Fibroblast of lung (primary cell): ENCODE measurements around the gene ODAM.

ENCODE experiments used
- CTCF ChIP-seq, 2 donors: IDR thresholded peaks in 1 of 2; conservative IDR thresholded peaks in 1 of 2; 1 replicate in 1 of 2; 2 replicates in 1 of 2; pipeline ENCODE4 v1.5.1; 2011 to 2012; ENCODE audit warnings: low read length in 2 of 2, control low read depth in 1 of 2, inconsistent platforms in 1 of 2, low read depth in 1 of 2, mild to moderate bottlenecking in 1 of 2
- EZH2 ChIP-seq: IDR thresholded peaks from 2 replicates; pipeline ENCODE4 v1.5.1; 2012; ENCODE audit warnings: low read length, control low read depth, mild to moderate bottlenecking; ENCODE audit errors: missing control alignments

GRCh38 chr4:70153937-70154336 is 41.6 kb upstream of the ODAM start, which contains the start of gene PRR27:
- TF ChIP-seq CTCF (conservative IDR thresholded peaks at IDR 0.05 in 1 of 2, IDR thresholded peaks at IDR 0.05 in 1 of 2; ENCODE audit: low read depth in 1 of 2, low read length in 2 of 2) (no peak), EZH2 (no peak)
